ENCODE data around the gene SHISA3. TPM values are rescaled to one million over a fixed set of nuclear protein-coding genes. Genes with fewer than 3 reads are reported as not detected.

The SHISA3 gene
- total and polyA plus RNA-seq, 2 of the 8 experiments (the other 6 are each of a cell fraction or from before 2014, with no cell fraction given) = 2.0 to 9.3 TPM

- TF ChIP-seq CTCF (IDR thresholded peaks at IDR 0.05; ENCODE audit: control extremely low read depth in 1 of 3, insufficient read depth in 1 of 3, low read depth in 1 of 3, low read length in 3 of 3) (peak in 2 of 3 experiments; percentile 14 to 29; a peak in 1 of 4 replicates), KDM4A (IDR thresholded peaks at IDR 0.05; ENCODE audit: low read depth, low read length, severe bottlenecking) (peak; percentile 90), HDAC2 (IDR thresholded peaks at IDR 0.05; ENCODE audit: borderline replicate concordance in 1 of 2, low read depth in 2 of 2, low read length in 2 of 2) (peak; percentile 18 to 51; a peak in 1 of 4 replicates), KDM5A (IDR thresholded peaks at IDR 0.05; ENCODE audit: low read length) (no peak), MAX (IDR thresholded peaks at IDR 0.05) (peak; percentile 54; the same call in 1 of the 2 replicates), GABPA (IDR thresholded peaks at IDR 0.05; ENCODE audit: borderline replicate concordance, insufficient read depth, low read length) (no peak), E2F6 (IDR thresholded peaks at IDR 0.05) (peak; percentile 72)
These were observed 1.0 kb downstream of the SHISA3 start (continued) for GRCh38 chr4:42398171-42398870.
